Liver (tissue), 9 donors: ENCODE results near the gene LSM10. TPM values are rescaled to one million over a fixed set of nuclear protein-coding genes. Genes with fewer than 3 reads are reported as not detected.

ENCODE experiments used
- DNase-seq: peaks from one replicate; pipeline ENCODE4 v3.0.0-alpha.2; 2017; ENCODE audit warnings: low spot score
- H3K27ac ChIP-seq, 2 donors: one replicate each; pipeline ENCODE4 v1.7.0; 2013; ENCODE audit warnings: inconsistent platforms in 2 of 2, low read length in 2 of 2, control low read depth in 1 of 2, low read depth in 1 of 2, mild to moderate bottlenecking in 1 of 2
- H3K27me3 ChIP-seq, 4 donors: one replicate each; pipeline versions ENCODE4 v1.6.1 to v1.7.0; 2013; ENCODE audit warnings: low read length in 3 of 4, inconsistent platforms in 1 of 4, mild to moderate bottlenecking in 1 of 4, moderate library complexity in 1 of 4; ENCODE audit not compliant: control insufficient read depth in 4 of 4, insufficient read depth in 4 of 4
- H3K36me3 ChIP-seq, 4 donors: one replicate each; pipeline versions ENCODE4 v1.6.1 to v1.7.0; 2013; ENCODE audit warnings: low read length in 3 of 4, mild to moderate bottlenecking in 3 of 4, low read depth in 1 of 4, moderate library complexity in 1 of 4; ENCODE audit not compliant: control insufficient read depth in 4 of 4, insufficient read depth in 3 of 4
- H3K4me1 ChIP-seq, 4 donors: one replicate each; pipeline versions ENCODE4 v1.6.1 to v1.7.0; 2013; ENCODE audit warnings: low read length in 3 of 4, mild to moderate bottlenecking in 3 of 4, moderate library complexity in 1 of 4; ENCODE audit not compliant: control insufficient read depth in 4 of 4, insufficient read depth in 4 of 4
- H3K4me3 ChIP-seq, 3 donors: one replicate each; pipeline versions ENCODE4 v1.6.1 to v1.7.0; 2013; ENCODE audit warnings: low read length in 3 of 3, control low read depth in 1 of 3, low read depth in 1 of 3, mild to moderate bottlenecking in 1 of 3
- H3K9ac ChIP-seq, 2 donors: one replicate each; pipeline ENCODE4 v1.7.0; 2013; ENCODE audit warnings: low read length in 2 of 2, mild to moderate bottlenecking in 2 of 2, moderate library complexity in 2 of 2, control low read depth in 1 of 2, low read depth in 1 of 2
- H3K9me3 ChIP-seq, 4 donors: one replicate each; pipeline versions ENCODE4 v1.6.1 to v1.7.0; 2013; ENCODE audit warnings: low read length in 3 of 4; ENCODE audit not compliant: control insufficient read depth in 4 of 4
- EGR1 ChIP-seq, 2 donors: IDR thresholded peaks; 2 replicates each; pipeline ENCODE4 v1.6.1; 2016 to 2018; ENCODE audit warnings: antibody characterized with exemption in 2 of 2, low read depth in 2 of 2
- FOXA1 ChIP-seq: IDR thresholded peaks from 2 replicates; pipeline ENCODE4 v1.6.1; 2016; ENCODE audit warnings: antibody characterized with exemption
- GABPA ChIP-seq, 2 donors: IDR thresholded peaks in 1 of 2; conservative IDR thresholded peaks in 1 of 2; 2 replicates each; pipeline ENCODE4 v1.6.1; 2016; ENCODE audit warnings: antibody characterized with exemption in 2 of 2, mild to moderate bottlenecking in 1 of 2, moderate library complexity in 1 of 2
- HNF4G ChIP-seq: IDR thresholded peaks from 2 replicates; pipeline ENCODE4 v1.6.1; 2016; ENCODE audit warnings: antibody characterized with exemption
- JUND ChIP-seq, 2 donors: IDR thresholded peaks; 2 replicates each; pipeline ENCODE4 v1.6.1; 2016; ENCODE audit warnings: antibody characterized with exemption in 2 of 2
- RAD21 ChIP-seq, 2 donors: IDR thresholded peaks; 2 replicates each; pipeline ENCODE4 v1.6.1; 2016; ENCODE audit warnings: antibody characterized with exemption in 2 of 2, mild to moderate bottlenecking in 2 of 2
- REST ChIP-seq: IDR thresholded peaks from 2 replicates; pipeline ENCODE4 v1.6.1; 2016; ENCODE audit warnings: antibody characterized with exemption, mild to moderate bottlenecking
- SP1 ChIP-seq: IDR thresholded peaks from 2 replicates; pipeline ENCODE4 v1.6.1; 2018; ENCODE audit warnings: antibody characterized with exemption, mild to moderate bottlenecking
- TAF1 ChIP-seq: conservative IDR thresholded peaks from 2 replicates; pipeline ENCODE4 v1.6.1; 2016; ENCODE audit warnings: antibody characterized with exemption, mild to moderate bottlenecking
- YY1 ChIP-seq: IDR thresholded peaks from 2 replicates; pipeline ENCODE4 v1.6.1; 2016; ENCODE audit warnings: antibody characterized with exemption, mild to moderate bottlenecking
- WGBS: extraction: QIAGEN DNeasy Blood & Tissue Kit; methylation state at CpG from one replicate; pipeline ENCODE4 v1.1.7; 2013; 5-methylcytosine and 5-hydroxymethylcytosine counted together
- polyA plus RNA-seq, 2 donors: library from polyadenylated mRNA; stranded (reverse) in 1 of 2; unstranded in 1 of 2; fragments of 200-250 nt in 1 of 2; fragments of >200 nt in 1 of 2; fragmentation: Nextera tagmentation in 1 of 2; extraction: Ambion mirVana in 1 of 2; gene quantifications; one replicate each; pipeline versions ENCODE4 v1.2.1 to v1.2.3, GENCODE V29; 2013 to 2015
- total RNA-seq, 2 donors: library from RNA; depleted of rRNA; stranded (reverse); fragments of >200 nt; gene quantifications; one replicate each; pipeline ENCODE4 v1.2.3, GENCODE V29; 2014
- TF ChIP-seq, protein P1 (sequence below): IDR thresholded peaks from 2 replicates; pipeline ENCODE4 v1.6.1; 2016; ENCODE audit warnings: antibody characterized with exemption
- TF ChIP-seq, protein P2 (sequence below): IDR thresholded peaks from 2 replicates; pipeline ENCODE4 v1.6.1; 2016; ENCODE audit warnings: antibody characterized with exemption
- donor health status: healthy.
- donor health status: healthy.
- donor health status: healthy.
- donor health status: healthy.
- donor health status: healthy.

Gene LSM10
- total and polyA plus RNA-seq, 4 donors = 6.2 to 45.2 (median 24.1) TPM

- Histone ChIP-seq H3K4me1 (peaks cover 3 to 13% (median 6%) of the 10 kb centered on the region in 4 donors), H3K36me3 (no peaks in the 10 kb centered on the region), H3K27ac (no peak overlapping the region), H3K4me3 (no peak overlapping the region), H3K9ac (no peak overlapping the region), H3K9me3 (no peaks in the 10 kb centered on the region), H3K27me3 (no peaks in the 10 kb centered on the region)
- no peak for DNase-seq
- TF ChIP-seq HNF4G (no peak), TAF1 (no peak), SP1 (no peak)
Observed at GRCh38 chr1:36447450-36447849, 49.7 kb upstream of the LSM10 start.

DNA sequence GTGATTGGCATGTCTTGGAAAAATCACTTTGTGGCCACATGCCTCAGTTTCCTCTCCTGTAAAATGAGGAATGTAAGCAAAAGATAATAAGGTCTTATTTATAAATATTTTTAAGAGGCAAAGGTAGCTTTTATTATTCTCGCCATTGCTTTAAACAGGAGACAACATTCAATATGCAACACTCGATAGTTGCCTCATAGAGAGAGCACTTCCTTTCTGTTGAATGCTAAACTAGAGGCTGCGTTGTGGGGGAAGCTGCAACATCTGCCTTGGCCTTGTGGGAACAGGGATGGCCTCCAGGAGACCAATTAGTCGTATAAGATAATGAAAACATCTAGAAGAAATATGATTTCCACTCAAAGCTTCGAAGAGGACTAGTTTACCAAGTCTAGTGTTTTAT is 49.0 kb upstream of the LSM10 start:
- H3K36me3 ChIP-seq = no peaks in the 10 kb centered on the region
- no peak overlapping the region for H3K9ac ChIP-seq
- H3K4me1 ChIP-seq = peaks cover 3 to 13% (median 6%) of the 10 kb centered on the region in 4 donors
- H3K4me3 ChIP-seq = no peak overlapping the region
- no peak for TF ChIP-seq FOXA1
- TF ChIP-seq REST = no peak
- TF ChIP-seq, protein P1, sequence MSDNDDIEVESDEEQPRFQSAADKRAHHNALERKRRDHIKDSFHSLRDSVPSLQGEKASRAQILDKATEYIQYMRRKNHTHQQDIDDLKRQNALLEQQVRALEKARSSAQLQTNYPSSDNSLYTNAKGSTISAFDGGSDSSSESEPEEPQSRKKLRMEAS = no peak
- no peak for TF ChIP-seq EGR1 (IDR thresholded peaks at IDR 0.05; ENCODE audit: low read depth in 2 of 2)
- TF ChIP-seq RAD21 (IDR thresholded peaks at IDR 0.05) = no peak
- no peak for TF ChIP-seq YY1
- TF ChIP-seq, protein P2, sequence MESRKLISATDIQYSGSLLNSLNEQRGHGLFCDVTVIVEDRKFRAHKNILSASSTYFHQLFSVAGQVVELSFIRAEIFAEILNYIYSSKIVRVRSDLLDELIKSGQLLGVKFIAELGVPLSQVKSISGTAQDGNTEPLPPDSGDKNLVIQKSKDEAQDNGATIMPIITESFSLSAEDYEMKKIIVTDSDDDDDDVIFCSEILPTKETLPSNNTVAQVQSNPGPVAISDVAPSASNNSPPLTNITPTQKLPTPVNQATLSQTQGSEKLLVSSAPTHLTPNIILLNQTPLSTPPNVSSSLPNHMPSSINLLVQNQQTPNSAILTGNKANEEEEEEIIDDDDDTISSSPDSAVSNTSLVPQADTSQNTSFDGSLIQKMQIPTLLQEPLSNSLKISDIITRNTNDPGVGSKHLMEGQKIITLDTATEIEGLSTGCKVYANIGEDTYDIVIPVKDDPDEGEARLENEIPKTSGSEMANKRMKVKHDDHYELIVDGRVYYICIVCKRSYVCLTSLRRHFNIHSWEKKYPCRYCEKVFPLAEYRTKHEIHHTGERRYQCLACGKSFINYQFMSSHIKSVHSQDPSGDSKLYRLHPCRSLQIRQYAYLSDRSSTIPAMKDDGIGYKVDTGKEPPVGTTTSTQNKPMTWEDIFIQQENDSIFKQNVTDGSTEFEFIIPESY = no peak
- no peak for TF ChIP-seq TAF1
- TF ChIP-seq JUND (IDR thresholded peaks at IDR 0.05) = no peak
- no peak for TF ChIP-seq GABPA (IDR thresholded peaks at IDR 0.05 in 1 of 2, conservative IDR thresholded peaks at IDR 0.05 in 1 of 2)
- no peak for DNase-seq
- WGBS = 77% methylated on average over 5 of the region's 5 CpGs
- H3K9me3 ChIP-seq = no peaks in the 10 kb centered on the region
- H3K27ac ChIP-seq = no peak overlapping the region
- H3K27me3 ChIP-seq = no peaks in the 10 kb centered on the region

DNA sequence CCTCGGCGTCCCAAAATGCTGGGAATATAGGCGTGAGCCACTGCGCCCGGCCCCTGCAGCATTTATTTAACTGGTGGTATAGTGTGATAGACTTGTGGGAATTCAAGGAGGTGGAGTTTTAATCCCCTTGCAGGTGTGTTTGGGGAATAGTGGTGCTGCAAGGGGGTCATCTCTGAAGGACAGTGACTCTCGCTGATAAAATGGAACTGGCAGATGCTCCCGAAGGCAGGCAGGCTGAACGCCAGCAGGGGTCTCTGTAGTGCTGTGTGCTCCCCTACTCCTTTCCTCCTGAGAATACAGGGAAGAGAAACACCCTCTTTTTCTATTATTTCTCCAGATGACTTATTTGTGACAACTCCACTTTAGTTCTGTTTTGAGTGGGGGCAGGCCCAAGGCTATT is 48.6 kb upstream of the LSM10 start:
- H3K9ac ChIP-seq = no peak overlapping the region
- no peak overlapping the region for H3K27ac ChIP-seq
- TF ChIP-seq RAD21 (IDR thresholded peaks at IDR 0.05) = peak in 1 of 2 donors; percentile 20
- TF ChIP-seq, protein P1 = no peak
- no peak for DNase-seq
- no peaks in the 10 kb centered on the region for H3K36me3 ChIP-seq
- H3K9me3 ChIP-seq = no peaks in the 10 kb centered on the region
- H3K4me3 ChIP-seq = no peak overlapping the region
- H3K27me3 ChIP-seq = no peaks in the 10 kb centered on the region
- H3K4me1 ChIP-seq = peaks cover 3 to 13% (median 6%) of the 10 kb centered on the region in 4 donors
- WGBS = 68% methylated on average over 8 of the region's 8 CpGs
